ENCODE results near the gene DNAAF3.

Gene DNAAF3

GRCh38 chr19:55116232-55116858, 50.1 kb downstream of the DNAAF3 start:
- no peak for DNase-seq (ENCODE audit: low read depth)

GRCh38 chr19:55115446-55116065, 50.9 kb downstream of the DNAAF3 start:
- DNase-seq (ENCODE audit: low read depth) = no peak

- DNase-seq (ENCODE audit: low read depth) = no peak
Measured at GRCh38 chr19:55114566-55115145, 51.8 kb downstream of the DNAAF3 start.

- DNase-seq (ENCODE audit: low read depth) = no peak
Measured at GRCh38 chr19:55113570-55114039, 52.8 kb downstream of the DNAAF3 start.

- no peak for DNase-seq (ENCODE audit: low read depth)
Measured at GRCh38 chr19:55112777-55113569, 53.4 kb downstream of the DNAAF3 start.

GRCh38 chr19:55112246-55112776, 54.1 kb downstream of the DNAAF3 start:
- DNase-seq (ENCODE audit: low read depth) = no peak

- DNase-seq (ENCODE audit: low read depth) = no peak
Measured at GRCh38 chr19:55111238-55111831, 55.1 kb downstream of the DNAAF3 start.

GRCh38 chr19:55109527-55110291, 56.7 kb downstream of the DNAAF3 start:
- no peak for DNase-seq (ENCODE audit: low read depth)
